IPS-NIHi7 (cell line): ENCODE data around the gene KRTAP19-4.

ENCODE experiments used
- DNase-seq: peaks from one replicate; pipeline ENCODE4 v3.0.0; 2012; ENCODE audit warnings: mixed read lengths; ENCODE audit errors: extremely low spot score

KRTAP19-4 gene, protein sequence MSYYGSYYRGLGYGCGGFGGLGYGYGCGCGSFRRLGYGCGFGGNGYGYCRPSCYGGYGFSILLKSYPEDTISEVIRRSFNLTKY

DNA sequence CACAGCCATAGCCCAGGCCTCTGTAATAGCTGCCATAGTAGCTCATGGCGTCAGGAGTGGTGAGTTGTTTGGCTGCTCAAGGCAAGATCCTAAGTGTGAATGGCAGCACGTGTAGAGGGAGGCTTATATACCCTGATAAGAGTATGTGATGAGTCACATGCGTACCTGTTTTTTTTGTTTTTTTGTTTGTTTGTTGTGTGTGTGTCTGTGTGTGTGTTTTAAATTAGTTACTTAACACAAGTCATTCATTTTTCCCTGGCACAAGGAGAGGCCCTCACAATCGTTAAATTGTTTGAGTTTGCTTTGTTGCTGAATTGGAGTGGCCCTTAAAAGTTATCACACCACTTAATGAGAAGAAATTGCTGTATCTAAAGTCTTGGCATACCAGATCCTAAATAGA, at the start of gene KRTAP19-4:
Gene KRTAP19-4 (minus strand): TSS at position 101 of the 400 bp plus-strand sequence. CDS start 55 bp downstream, at position 46.
- no peak for DNase-seq

DNA sequence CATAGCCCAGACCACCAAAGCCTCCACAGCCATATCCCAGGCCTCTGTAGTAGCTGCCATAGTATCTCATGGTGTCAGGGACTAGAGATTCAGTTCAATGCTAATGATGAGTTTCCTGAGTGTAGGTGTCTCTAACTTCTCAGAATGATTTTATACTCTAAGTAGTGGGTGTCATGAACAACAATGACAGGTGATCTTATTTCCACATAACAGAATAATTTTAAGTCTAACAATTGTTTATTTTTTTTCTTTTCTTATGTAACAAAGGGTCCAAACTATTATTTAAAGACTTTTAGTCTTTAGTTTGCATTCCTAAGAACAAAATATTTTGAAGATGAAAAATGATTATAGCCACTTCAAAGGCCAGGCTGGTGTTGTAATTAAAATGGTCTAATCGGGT, 44.8 kb upstream of the KRTAP19-4 start, which contains the start of gene KRTAP19-6:
Gene KRTAP19-6 (minus strand): TSS at position 101 of the 400 bp plus-strand sequence. CDS start 31 bp downstream, at position 70.
- DNase-seq, result no peak

DNA sequence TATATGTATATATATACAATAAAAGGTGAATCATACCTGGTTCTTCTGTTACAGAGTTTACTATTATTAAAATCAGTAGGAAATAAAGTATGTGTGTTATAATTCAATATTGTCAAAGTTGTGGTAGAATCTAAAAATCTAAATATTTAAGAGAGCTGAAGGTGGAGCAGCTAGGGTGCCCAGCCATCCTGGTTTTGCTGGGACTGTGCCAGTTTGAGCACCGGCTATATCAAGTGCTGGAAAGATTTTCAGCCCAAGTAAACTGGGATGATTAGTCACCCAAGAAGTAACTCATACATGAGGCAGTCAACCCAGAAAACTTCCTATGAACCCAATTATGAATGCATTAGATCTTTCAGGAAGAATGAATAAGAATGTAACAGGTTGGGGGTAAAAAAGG, 21.9 kb upstream of the KRTAP19-4 start:
- no peak for DNase-seq

DNA sequence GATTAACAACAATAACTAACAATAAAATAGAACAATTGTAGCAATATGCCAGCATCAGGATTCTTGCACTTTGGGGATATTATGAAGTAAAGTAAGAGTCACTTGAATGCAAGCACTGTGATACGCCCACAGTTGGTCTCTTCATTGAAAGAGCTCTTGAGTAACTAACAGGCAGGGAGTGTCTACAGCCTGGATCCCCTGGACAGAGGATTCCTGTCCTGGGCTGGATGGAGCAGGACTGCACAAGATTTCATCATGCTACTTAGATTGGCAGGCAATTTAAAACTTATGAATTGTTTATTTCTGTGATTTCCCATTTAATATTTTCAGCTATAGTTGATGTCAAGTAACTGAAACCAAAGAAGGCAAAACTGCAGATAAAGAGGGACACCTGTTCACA, 18.7 kb upstream of the KRTAP19-4 start:
- no peak for DNase-seq

DNA sequence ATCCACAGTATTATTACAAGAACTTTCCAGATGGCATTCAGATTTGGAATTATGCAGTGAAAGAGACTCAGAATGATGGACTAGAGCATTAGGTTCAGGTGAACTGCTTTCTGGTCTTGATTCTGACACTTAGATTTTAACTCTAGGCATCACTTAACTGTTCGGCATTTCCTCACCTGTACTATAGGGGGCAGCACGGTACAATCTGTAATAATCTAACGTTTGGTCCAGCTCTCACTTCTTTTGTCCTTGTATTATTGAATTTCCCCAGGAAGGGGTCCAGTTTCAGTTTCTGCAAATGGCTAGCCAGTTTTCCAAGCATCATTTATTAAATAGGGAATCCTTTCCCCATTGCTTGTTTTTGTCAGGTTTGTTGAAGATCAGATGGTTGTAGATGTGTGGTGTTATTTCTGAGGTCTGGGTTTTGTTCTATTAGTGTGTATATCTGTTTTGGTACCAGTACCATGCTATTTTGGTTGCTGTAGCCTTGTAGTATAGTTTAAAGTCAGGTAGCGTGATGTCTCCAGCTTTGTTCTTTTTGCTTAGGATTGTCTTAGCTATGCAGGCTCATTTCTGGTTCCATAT, 8.7 kb upstream of the KRTAP19-4 start:
- DNase-seq, result peak; percentile 23

DNA sequence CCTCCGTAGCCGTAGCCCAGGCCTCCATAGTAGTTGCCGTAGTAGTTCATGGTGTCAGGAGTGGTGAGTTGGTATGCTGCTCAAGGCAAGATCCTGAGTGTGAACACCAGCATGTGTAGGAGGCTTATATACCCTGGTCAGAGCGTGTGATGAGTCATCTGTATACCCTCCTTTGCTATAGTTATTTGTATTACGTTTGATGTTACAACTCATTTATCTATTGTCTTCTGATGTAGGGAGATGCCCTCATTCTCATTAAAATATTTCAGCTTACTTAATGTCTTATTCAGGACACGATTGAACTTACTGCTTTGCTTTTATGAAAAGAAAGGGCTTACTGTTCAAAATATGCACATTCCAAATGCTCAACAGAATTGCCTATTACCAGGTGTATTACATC, 5.1 kb upstream of the KRTAP19-4 start, which contains the start of gene KRTAP19-5:
Gene KRTAP19-5 (minus strand): TSS at position 101 of the 400 bp plus-strand sequence. CDS start 51 bp downstream, at position 50.
- no peak for DNase-seq

DNA sequence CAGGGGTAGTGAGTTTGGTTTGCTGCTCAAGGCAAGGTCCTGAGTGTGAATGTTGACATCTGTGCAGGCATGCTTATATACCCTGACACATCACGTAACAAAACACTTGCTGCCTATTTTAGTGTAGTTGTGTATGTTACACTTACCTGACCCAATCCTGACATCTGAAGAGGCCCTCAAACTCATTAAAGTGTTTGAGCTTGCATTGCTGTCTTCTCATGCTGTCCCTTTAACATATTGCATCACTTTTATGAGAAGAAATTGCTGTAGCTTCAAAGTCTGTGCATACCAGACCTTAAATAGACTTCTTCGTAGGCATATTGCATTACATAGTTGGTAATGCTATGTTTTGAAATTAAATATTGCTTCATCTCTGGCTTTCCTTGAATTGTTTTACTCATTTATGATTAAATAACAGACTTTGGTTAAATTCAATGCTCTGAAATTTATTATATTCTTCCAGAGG, 5.0 kb downstream of the KRTAP19-4 start, which contains the start of gene KRTAP19-3:
Gene KRTAP19-3 (minus strand): TSS at position 51 of the 466 bp plus-strand sequence. CDS start 56 bp downstream, outside the sequence.
- no peak for DNase-seq

DNA sequence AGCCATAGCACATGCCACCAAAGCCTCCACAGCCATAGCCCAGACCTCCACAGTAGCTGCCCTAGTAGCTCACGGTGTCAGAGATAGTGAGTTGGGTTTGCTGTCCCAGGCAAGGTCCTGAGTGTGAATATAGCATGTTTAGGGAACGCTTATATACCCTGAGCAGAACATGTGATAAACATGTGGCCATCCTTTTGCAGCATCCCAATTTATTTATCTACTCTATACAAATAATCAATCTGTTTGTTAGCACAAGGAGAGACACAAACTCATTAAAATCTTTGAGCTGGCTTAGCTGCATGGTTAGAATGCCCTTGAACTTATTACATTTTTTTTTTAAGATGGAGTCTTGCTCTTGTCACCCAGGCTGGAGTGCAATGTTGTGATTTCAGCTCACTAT, 9.6 kb downstream of the KRTAP19-4 start, which contains the start of gene KRTAP19-2:
Gene KRTAP19-2 (minus strand): TSS at position 101 of the 400 bp plus-strand sequence. CDS start 88 bp downstream, at position 13.
- no peak for DNase-seq

DNA sequence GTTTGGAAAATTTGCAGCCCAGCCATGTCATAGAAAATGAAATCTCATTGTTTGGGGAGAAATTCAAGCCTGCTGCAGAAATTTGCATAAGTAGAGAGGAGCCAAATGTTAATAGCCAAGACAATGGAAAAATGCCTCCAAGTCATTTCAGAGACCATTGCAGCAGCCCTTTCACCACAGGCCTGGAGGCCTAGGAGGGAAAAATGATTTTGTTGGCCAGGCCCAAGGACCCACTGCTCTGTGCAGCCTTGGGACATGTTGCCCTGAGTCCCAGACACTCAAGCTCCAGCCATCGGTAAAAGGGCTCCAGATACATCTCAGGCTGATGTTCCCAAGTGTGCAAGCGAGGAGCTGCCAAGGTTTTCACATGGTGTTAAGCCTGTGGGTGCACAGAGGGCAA, 10.8 kb downstream of the KRTAP19-4 start:
- DNase-seq, result no peak

DNA sequence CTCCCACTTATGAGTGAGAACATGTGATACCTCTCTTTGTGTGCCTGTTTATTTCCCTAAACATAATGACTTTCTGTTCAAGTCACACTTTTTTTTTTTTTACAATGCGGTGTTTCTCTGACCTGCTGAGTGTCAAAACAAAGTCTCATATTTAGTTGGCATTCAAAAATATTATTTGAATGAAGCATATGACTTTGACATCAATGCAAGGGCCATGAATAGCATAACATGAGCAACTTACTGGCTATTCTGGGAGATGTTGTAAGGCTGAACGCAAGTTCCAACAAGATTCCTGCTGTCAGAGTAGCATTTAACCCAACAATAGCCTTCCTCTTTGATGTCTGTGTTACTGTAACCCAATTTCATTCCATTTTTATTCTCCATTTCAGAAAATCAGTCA, 14.8 kb downstream of the KRTAP19-4 start:
- no peak for DNase-seq

DNA sequence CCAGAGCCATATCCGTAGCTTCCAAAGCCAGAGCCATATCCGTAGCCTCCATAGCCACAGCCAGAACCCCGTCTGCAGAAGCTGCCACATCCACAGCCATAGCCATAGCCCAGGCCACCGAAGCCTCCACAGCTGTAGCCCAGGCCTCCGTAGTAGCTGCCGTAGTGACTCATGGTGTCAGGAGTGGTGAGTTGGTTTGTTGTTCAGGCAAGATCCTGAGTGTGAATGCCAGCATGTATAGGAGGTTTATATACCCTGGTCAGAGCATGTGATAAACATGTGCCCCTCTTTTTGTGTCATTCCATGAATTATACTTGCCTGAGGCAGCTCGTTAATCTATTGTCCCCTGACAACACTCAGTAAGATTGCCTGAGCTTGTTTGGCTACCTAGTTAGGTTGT, 16.8 kb downstream of the KRTAP19-4 start, which contains the start of gene KRTAP19-1:
Gene KRTAP19-1 (minus strand): TSS at position 223 of the 400 bp plus-strand sequence. CDS start 50 bp downstream, at position 173.
- DNase-seq, result no peak

DNA sequence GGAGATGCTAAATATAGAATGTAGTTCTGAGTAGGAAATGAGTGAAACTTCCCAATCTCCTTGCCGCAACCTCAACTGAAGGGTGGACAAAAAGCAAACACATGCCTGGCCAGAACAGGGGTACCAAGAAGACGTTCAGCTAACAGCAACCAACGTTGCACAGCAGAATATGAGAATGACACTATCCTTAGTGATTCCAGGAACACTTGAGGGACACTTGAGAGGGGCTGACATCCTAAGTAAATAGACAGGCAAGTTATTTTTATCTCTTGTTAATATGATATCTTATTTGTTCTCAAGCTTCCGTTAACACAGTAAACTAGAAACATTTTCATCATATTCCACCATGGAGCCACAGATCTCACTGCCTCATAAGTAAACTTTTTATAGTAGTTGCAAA, 17.7 kb downstream of the KRTAP19-4 start:
- no peak for DNase-seq

DNA sequence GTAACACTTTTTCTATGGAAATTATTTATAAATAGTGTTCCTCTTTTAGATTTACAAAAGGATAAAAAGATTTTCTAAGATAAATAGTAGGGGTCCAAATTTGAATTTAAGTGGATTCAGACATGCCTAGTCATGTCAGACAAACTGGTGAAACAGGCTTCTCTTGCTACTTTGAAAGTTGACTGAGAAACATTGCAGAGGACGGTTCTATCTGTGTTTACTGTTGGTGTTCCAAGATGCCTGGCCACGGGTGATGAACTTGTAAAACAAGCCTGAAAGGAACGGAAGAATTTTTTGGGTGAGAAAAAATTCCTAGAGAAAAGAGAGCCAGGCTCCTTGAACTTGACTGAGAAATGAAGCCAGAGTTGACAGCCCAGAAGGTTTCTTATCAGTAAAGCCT, 19.0 kb downstream of the KRTAP19-4 start:
- DNase-seq, result no peak

DNA sequence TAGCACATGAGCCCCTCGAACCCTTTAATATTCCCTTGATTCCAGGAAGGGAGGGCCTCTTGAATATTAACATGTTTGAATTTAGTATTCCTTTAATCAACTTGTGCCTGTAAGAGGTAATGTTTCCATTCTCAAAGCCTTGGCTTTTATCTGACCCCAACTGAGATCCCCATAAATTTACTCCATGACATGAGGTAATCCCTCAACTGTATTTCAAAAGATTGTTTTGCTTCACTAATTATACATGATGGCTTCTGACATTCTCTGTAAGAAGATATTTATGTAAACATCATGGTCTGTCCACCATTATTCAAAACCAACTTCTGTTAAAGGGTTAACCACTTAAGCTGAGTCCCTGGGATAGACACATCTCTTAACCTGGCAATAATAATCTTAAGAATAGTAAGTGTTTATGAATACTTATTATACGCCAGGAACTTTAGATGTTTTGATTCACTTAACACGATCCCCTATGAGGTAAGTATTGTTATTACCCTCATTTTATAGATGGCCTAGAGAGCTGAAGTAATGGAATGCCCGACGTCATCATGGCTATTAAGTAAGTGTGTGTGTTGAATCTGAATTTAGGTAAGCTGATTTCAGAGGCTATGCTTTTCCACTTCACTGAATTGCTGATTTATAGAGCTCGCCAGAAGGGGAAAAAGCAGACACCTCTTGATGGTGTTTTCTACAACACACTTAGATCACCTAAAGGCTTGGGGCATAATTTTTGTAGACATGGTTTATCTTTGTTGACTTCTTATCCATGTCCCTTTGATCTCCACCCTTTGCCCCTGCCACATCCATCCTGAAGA, 27.9 kb downstream of the KRTAP19-4 start:
- no peak for DNase-seq

DNA sequence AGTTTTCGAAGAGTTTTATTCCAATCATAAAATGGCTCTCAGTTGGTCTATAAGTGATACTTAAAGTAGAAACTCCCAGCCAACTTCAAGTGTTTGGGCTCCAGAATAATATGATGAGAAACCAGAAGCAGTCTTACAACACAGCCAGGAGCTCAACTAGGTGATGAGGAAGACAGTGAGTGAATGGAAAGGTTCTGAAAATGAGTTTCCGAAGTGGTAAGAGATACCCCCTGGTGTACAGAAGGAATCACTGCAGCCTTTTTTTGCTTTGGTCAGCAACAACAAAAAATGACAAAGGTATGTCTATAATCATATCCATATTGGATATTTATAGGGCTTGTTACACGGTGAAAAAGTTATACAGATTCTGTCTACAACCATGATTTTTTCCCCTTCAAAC, 33.3 kb downstream of the KRTAP19-4 start:
- DNase-seq, result peak; percentile 38

DNA sequence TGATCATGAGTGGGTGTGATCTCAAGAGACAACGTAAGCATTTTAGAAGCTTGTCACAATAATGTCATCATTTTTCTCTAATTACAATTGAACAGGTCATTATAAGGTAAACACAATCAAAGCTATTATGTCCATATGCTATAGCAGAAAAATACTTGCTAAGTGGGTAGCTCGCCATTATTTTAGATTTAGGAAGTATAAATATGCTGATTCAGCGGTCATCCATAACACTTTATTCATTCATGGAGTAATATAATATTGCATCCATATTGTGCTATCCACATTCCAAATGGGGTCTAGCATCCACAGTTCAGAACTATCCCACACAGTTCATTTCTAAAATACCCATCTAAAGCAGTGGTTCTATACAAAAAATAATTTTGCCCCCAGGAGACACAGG, 48.5 kb downstream of the KRTAP19-4 start:
- DNase-seq, result no peak

DNA sequence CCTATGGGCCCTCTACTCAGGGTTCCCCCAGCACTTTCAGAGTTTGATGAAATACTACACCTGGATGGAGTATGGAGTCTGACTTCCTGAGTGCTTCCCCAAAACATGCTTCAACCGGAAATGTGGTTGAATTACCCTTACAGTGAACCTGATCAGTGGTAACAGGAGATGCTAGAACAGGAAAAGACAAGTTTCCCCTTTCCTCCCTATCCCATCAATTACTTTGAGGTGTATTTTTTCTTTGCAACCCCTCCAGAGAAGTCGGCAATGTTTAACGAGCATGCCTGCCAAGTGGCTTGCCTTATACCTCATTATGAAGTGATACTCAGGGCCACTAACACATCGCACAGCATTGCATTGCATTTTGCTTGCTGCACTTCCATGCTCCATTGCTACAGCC, 49.9 kb downstream of the KRTAP19-4 start:
- DNase-seq, result no peak
